ENCODE results near the gene TRABD2B.

Gene TRABD2B

GRCh38 chr1:48007047-48007446 lies 9.9 kb upstream of the TRABD2B start:
- no peak overlapping the region for H3K4me2 ChIP-seq (ENCODE audit: insufficient read depth, low read length)
- H3K27me3 ChIP-seq (ENCODE audit: insufficient read depth, low read length, poor library complexity): peaks cover 2% of the 10 kb centered on the region
- no peak overlapping the region for H3K4me3 ChIP-seq (ENCODE audit: low read depth in 1 of 2, low read length in 2 of 2)
- H3K79me2 ChIP-seq (ENCODE audit: insufficient read depth, low read length): no peaks in the 10 kb centered on the region
- no peak overlapping the region for H3K9ac ChIP-seq (ENCODE audit: low read depth, low read length)
- no peaks in the 10 kb centered on the region for H3K4me1 ChIP-seq (ENCODE audit: insufficient read depth, low read length)
- TF ChIP-seq, protein P1, sequence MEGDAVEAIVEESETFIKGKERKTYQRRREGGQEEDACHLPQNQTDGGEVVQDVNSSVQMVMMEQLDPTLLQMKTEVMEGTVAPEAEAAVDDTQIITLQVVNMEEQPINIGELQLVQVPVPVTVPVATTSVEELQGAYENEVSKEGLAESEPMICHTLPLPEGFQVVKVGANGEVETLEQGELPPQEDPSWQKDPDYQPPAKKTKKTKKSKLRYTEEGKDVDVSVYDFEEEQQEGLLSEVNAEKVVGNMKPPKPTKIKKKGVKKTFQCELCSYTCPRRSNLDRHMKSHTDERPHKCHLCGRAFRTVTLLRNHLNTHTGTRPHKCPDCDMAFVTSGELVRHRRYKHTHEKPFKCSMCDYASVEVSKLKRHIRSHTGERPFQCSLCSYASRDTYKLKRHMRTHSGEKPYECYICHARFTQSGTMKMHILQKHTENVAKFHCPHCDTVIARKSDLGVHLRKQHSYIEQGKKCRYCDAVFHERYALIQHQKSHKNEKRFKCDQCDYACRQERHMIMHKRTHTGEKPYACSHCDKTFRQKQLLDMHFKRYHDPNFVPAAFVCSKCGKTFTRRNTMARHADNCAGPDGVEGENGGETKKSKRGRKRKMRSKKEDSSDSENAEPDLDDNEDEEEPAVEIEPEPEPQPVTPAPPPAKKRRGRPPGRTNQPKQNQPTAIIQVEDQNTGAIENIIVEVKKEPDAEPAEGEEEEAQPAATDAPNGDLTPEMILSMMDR (IDR thresholded peaks at IDR 0.05; ENCODE audit: borderline replicate concordance, extremely low read depth, low read length, poor library complexity, severe bottlenecking): no peak
- no peak for TF ChIP-seq EZH2 (IDR thresholded peaks at IDR 0.05; ENCODE audit: borderline replicate concordance, low read depth, low read length, severe bottlenecking)
- no peaks in the 10 kb centered on the region for H3K9me3 ChIP-seq (ENCODE audit: insufficient read depth, low read length, severe bottlenecking)
- no peak overlapping the region for H2AFZ ChIP-seq (ENCODE audit: low read depth, low read length)
- ATAC-seq (ENCODE audit: insufficient read depth, low read depth): no peak
- no peaks in the 10 kb centered on the region for H4K20me1 ChIP-seq (ENCODE audit: insufficient read depth, low read length)
- no peak for DNase-seq
- H3K27ac ChIP-seq (ENCODE audit: low read length): no peak overlapping the region
- no peaks in the 10 kb centered on the region for H3K36me3 ChIP-seq (ENCODE audit: insufficient read depth, low read length)

DNA sequence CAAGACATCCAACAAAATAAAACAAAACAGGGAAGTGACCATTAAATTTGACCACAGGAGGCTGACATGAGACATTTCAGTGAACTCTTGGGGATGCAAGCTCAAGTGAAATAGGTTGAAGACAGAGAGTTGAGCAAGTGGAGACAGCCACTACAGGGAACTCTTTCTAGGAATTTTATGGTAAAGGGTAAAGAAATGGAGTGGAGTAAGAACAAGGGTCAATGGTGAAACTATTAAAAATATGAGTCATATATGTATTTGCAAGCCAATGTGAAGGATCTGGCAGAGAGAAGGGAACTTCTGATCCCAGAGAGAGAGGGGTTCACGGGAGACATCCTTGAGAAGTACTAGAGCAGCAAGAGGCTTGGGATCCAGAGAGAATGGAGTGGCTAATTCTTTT lies 9.1 kb upstream of the TRABD2B start:
- Histone ChIP-seq H2AFZ (ENCODE audit: low read depth, low read length) (no peak overlapping the region), H3K79me2 (ENCODE audit: insufficient read depth, low read length) (no peaks in the 10 kb centered on the region), H3K36me3 (ENCODE audit: insufficient read depth, low read length) (no peaks in the 10 kb centered on the region), H3K27me3 (ENCODE audit: insufficient read depth, low read length, poor library complexity) (peaks cover 5% of the 10 kb centered on the region), H3K4me2 (ENCODE audit: insufficient read depth, low read length) (no peak overlapping the region), H3K4me3 (ENCODE audit: low read depth in 1 of 2, low read length in 2 of 2) (no peak overlapping the region), H4K20me1 (ENCODE audit: insufficient read depth, low read length) (no peaks in the 10 kb centered on the region), H3K4me1 (ENCODE audit: insufficient read depth, low read length) (no peaks in the 10 kb centered on the region), H3K9ac (ENCODE audit: low read depth, low read length) (no peak overlapping the region), H3K9me3 (ENCODE audit: insufficient read depth, low read length, severe bottlenecking) (no peaks in the 10 kb centered on the region), H3K27ac (ENCODE audit: low read length) (no peak overlapping the region)
- TF ChIP-seq, protein P1 (IDR thresholded peaks at IDR 0.05; ENCODE audit: borderline replicate concordance, extremely low read depth, low read length, poor library complexity, severe bottlenecking): no peak
- TF ChIP-seq EZH2 (IDR thresholded peaks at IDR 0.05; ENCODE audit: borderline replicate concordance, low read depth, low read length, severe bottlenecking): no peak
- DNase-seq (no peak), ATAC-seq (ENCODE audit: insufficient read depth, low read depth) (no peak)

DNA sequence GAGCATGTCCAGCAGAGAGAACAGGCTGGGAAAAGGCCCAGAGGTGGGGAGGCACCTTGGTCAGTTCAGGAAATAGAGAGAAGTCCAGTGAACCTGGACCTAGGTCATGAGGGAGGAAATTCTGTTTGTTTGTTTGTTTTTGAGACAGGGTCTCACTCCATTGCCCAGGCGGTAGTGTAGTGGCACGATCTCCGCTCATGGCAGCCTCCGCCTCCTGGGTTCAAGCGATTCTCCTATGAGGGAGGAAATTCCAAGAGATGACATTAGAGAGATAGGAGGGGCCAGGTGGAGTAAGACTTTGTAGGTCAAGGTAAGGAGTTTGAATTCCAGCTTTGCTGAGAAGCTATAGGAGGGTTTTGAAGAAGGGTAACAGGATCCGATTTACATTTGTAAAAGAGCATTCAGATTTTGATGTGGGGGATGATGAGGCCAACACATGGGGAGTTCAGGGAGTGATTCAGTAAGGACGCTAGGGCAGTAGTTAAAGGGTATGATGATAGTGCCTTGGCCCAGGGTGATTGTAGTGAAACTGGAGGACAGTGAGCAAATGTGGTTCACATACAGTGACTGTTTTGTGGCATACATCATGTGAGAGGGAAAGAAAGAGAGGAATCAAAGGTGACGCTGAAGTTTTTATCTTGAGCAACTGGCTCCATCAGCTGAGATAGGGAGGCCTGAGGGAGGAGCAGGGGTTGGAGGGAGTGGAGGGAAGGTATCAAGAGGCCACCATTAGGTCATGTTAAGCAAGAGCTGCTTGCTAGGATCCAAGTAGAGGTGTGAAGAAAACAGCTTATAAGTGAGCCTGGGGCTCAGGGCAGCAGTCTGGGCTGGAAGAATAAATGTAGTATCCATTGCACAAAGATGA lies 8.3 kb upstream of the TRABD2B start:
- no peak overlapping the region for H2AFZ ChIP-seq (ENCODE audit: low read depth, low read length)

More for the DNA sequence above, 8.3 kb upstream of the TRABD2B start:
- ATAC-seq (ENCODE audit: insufficient read depth, low read depth) (no peak), DNase-seq (no peak)
- Histone ChIP-seq H3K36me3 (ENCODE audit: insufficient read depth, low read length) (no peaks in the 10 kb centered on the region), H3K9me3 (ENCODE audit: insufficient read depth, low read length, severe bottlenecking) (no peaks in the 10 kb centered on the region), H4K20me1 (ENCODE audit: insufficient read depth, low read length) (peaks cover 4% of the 10 kb centered on the region; the same call in 1 of the 2 replicates), H3K27me3 (ENCODE audit: insufficient read depth, low read length, poor library complexity) (peaks cover 5% of the 10 kb centered on the region), H3K4me1 (ENCODE audit: insufficient read depth, low read length) (no peaks in the 10 kb centered on the region), H3K27ac (ENCODE audit: low read length) (no peak overlapping the region), H3K4me3 (ENCODE audit: low read depth in 1 of 2, low read length in 2 of 2) (no peak overlapping the region), H3K4me2 (ENCODE audit: insufficient read depth, low read length) (no peak overlapping the region), H3K79me2 (ENCODE audit: insufficient read depth, low read length) (no peaks in the 10 kb centered on the region), H3K9ac (ENCODE audit: low read depth, low read length) (no peak overlapping the region)
- TF ChIP-seq, protein P1 (IDR thresholded peaks at IDR 0.05; ENCODE audit: borderline replicate concordance, extremely low read depth, low read length, poor library complexity, severe bottlenecking): no peak
- no peak for TF ChIP-seq EZH2 (IDR thresholded peaks at IDR 0.05; ENCODE audit: borderline replicate concordance, low read depth, low read length, severe bottlenecking)

All from DND-41 (cell line).